Activated T-cell treated with anti-CD3 and anti-CD28 coated beads for 24 hours (primary cell): Measurements from ENCODE around the gene OR4K2.
"Not testable (repeated sequence)": the region's sequence is repeated elsewhere in the genome, so short reads cannot be mapped to it uniquely, and the experiment has no call there.

Experiments used
- DNase-seq: peaks from one replicate; pipeline ENCODE4 v3.0.0-alpha.2; 2020; ENCODE audit warnings: low read depth

The OR4K2 gene, protein sequence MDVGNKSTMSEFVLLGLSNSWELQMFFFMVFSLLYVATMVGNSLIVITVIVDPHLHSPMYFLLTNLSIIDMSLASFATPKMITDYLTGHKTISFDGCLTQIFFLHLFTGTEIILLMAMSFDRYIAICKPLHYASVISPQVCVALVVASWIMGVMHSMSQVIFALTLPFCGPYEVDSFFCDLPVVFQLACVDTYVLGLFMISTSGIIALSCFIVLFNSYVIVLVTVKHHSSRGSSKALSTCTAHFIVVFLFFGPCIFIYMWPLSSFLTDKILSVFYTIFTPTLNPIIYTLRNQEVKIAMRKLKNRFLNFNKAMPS

DNA sequence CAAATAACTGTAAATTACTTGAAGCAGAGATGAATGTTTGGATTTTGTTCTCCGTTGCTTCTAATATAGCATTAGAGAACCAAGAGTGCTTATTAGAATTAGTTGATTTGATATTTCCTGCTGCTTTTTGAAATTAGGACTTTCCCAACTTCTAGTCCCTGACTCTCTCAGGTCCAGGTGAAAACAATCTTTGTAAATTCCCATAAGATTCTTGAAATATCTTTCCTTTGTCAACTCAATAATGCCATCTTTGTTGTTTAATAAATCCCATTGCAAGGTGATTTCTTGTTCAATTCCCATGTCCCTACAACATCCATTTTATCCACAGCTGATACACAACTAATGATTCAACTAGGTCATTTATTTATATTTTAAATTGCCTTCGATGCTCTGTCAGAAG lies at the start of gene OR4K2:
OR4K2 (plus strand) TSS at position 301 of the 400 bp plus-strand sequence. CDS start 1,126 bp downstream, outside the sequence.
- no peak for DNase-seq

- not testable (repeated sequence) for DNase-seq
Observed at GRCh38 chr14:19827626-19828244, 47.2 kb upstream of the OR4K2 start.

GRCh38 chr14:19828314-19828713 lies 46.6 kb upstream of the OR4K2 start:
- no peak for DNase-seq

GRCh38 chr14:19834203-19834848 lies 40.6 kb upstream of the OR4K2 start:
- DNase-seq, result not testable (repeated sequence)

DNA sequence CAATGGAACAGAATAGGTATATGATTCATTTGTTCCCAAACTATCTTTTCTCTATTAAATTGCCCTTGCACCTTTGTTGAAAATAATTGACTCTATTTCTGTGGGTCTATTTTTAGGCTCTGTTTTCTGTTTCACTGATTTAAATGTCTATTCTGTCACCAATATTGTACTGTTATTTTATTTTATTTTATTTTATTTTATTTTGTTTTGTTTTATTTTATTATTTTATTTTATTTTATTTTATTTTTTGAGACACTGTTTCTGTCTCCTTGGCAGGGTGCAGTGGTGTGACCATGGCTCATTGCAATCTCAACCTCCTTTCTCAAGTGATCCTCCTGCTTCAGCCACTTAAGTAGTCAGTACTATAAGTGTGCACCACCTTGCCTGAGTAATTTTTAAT lies 36.5 kb upstream of the OR4K2 start:
- no peak for DNase-seq

- no peak for DNase-seq
Observed at GRCh38 chr14:19851365-19851764, 23.6 kb upstream of the OR4K2 start.

GRCh38 chr14:19866061-19866669 lies 8.8 kb upstream of the OR4K2 start:
- DNase-seq, result not testable (repeated sequence)

DNA sequence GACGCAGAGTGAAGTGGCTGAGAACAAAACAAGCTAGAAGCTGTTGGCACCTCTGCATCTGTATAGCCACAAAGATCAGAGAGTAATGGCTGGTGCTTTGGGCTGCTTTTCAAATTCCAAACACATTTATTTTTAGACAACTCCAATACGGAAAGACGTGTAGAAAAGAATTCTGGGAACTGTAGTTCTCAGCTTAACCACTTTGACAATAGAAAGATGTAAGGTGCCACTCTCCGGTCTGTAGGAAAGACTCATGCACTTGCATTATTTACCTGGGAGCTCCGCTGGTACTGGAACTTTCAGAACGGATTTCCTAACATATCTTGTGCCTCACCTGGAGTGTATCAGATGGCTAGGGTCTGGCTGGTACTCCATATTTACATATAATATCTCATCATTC lies 1.8 kb upstream of the OR4K2 start:
- DNase-seq, result no peak

DNA sequence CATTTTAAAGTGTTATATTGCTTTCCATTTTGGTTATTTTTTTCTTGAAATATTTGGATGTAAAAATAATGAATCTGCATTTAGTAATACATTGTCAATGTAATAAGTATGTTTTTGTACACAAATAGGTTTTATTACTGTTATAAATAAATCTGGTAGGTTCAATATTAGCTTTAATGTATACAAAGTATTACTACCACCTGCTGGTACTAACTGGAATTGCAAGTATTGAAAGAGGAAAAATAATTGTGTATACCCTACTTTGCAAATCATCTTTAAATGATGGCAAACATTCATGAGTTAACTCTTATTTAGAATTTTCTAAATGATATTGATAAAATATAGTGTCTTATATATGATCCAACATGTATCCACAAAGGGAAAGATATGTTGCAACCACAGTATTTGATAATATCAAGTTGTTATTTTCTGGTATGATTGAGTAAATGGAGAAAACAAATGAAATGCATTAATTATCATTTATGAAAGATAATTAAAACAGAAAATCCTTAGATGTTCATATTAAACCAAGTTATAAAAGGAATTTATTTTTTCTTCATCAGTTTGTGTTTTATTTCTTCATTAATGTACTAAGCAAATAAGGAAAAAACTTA lies 3.2 kb downstream of the OR4K2 start:
- no peak for DNase-seq

DNA sequence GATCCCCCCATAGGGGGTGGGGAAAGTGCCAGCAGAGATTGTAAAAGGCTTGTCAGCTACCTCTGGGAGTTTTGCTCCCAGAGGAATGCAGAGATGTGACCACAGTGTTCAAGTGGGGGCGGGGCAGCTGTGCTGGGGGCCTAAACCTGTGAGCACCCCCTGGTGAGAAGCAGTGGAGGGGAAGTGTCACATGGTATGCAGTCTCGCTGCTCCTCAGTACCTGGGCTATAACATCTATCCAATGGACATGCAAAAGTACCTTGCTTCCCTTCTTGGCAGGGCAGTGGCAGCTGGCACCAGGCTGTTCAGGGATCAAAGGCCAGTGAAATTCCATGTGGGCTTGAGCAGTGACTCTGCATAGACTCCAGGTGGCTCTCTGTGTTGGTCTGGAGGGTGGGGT lies 20.3 kb downstream of the OR4K2 start:
- no peak for DNase-seq

DNA sequence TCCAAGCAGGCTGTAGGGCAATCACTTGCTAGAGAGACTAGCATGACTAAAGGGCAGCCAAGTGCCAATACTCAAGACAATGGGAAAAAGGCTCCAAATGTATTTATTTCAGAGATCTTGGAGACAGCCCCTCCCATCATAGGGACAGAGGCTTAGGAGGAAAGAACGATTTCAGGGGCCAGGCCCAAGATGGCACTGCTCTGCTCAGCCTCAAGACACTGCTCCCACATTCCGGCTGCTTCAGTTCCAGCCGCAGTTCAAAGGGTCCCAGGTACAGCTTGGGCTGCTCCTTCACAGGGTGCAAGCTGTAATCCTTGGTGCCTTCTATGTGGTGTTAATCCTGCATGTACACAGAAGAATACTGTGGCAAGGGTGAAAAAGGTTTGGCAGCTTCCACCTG lies 26.1 kb downstream of the OR4K2 start:
- no peak for DNase-seq

DNA sequence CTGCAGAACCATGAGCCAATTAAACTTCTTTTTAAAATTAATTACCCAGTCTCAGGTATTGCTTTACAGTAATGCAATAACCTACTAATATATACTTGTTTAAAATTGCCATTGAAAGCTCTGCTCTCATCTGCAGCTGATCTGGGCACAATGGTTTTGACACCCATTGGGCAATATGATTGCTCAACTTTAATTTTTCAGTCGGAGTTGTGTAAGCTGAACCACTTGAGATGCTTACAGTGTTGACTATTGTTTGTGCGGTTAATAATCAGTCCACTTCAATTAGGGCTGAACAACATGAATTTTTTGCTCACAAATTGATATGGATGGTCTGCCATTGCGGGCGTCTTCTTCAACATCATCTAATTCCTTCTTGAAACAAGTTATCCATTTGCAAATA lies 27.5 kb downstream of the OR4K2 start:
- DNase-seq, result no peak

GRCh38 chr14:19906665-19907064 lies 31.7 kb downstream of the OR4K2 start:
- no peak for DNase-seq

GRCh38 chr14:19911114-19911513 lies 36.2 kb downstream of the OR4K2 start:
- no peak for DNase-seq

GRCh38 chr14:19917243-19917642 lies 42.3 kb downstream of the OR4K2 start:
- DNase-seq, result no peak

DNA sequence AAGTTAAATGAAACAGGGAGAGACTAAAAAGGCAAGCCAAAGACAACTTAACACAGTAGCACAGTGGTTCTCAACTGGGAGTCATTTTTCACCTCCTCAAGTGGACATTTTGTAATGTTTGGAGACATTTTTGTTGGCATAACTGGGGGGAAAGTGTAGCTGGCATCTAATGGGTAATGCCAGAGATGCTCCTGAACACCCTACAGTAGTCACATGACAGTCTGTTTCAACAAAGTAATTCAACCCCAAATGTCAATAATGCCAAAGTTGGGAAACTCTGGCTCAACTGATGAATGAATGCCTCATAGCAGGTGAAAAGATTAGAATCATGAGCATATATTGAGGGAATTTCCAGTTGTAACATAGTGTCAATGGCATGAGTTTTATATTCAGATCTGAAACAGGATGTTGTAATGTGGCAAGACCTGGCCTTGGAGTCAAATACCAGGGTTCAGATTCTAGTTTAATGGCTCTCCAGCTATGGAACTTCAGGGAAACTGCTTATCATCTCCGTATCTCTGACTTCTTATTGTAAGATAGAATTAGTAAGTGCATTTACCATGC lies 43.1 kb downstream of the OR4K2 start:
- no peak for DNase-seq

DNA sequence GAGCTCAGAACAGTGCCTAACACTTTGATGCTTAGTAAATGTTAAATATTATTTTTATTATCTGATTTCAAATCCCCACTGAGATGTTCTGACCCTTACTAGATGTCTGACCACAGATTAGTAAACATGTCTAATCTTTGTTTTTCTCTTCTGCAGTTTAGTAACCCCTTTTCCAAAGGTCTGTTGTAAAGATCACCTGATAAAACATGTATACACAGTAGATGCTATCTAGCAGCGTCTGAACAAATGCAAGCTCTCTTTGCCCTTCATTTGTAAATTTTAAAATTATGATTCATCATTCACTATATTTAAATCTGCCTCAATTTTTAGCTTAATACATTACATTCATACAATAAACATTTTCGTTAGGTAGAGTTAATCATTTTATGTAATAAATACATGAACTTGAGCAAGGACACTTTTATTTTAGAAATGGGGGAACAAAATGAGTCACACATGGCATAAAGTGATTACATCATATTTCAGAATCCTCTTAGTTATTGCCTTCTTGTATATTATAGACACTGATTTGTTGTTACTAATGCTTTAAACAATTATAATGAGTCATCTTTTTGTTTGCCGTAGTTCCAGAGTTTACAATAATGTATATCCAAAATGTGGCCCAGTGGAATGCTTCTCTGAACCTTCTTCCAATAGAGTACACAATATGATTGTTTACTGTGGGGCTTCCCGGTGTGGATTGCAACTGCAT lies 43.8 kb downstream of the OR4K2 start:
- DNase-seq, result no peak

GRCh38 chr14:19920021-19920657 lies 45.2 kb downstream of the OR4K2 start, which contains the start of gene OR4K5:
TSS of gene OR4K5 (plus strand) at chr14:19920607. CDS start at chr14:19920607, 0 bp downstream.
- no peak for DNase-seq

DNA sequence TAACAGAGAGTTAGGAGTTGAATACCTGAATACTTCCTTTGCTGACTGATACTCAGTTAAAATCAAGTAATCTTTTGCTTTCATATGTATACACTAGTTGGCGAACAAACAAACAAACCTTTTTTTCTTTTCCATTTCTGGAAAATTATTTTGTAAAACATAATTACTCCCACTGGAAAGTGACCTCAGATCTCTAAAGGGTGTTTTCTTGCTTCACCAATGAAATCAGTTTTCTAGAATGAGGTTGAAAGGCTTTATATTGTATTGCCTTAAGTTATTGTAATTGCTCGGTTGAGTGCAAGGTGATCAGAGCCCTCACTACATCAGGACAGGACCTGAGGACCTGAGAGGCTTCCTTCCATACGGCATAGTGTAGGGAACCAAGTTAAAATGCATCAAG lies 55.7 kb downstream of the OR4K2 start, which contains the start of gene OR4K1:
OR4K1 (plus strand) TSS at position 301 of the 400 bp plus-strand sequence. CDS start 4,750 bp downstream, outside the sequence.
- DNase-seq, result no peak
